NCI-H345 treated with DMSO at 0.1 percent for 48 hours (cell line): ENCODE results near the gene RAB37.

Experiments
- DNase-seq: peaks from one replicate; lab custom pipeline; 2025; ENCODE audit not compliant: unreplicated experiment; lab: John Stamatoyannopoulos, UW

RAB37 gene

DNA sequence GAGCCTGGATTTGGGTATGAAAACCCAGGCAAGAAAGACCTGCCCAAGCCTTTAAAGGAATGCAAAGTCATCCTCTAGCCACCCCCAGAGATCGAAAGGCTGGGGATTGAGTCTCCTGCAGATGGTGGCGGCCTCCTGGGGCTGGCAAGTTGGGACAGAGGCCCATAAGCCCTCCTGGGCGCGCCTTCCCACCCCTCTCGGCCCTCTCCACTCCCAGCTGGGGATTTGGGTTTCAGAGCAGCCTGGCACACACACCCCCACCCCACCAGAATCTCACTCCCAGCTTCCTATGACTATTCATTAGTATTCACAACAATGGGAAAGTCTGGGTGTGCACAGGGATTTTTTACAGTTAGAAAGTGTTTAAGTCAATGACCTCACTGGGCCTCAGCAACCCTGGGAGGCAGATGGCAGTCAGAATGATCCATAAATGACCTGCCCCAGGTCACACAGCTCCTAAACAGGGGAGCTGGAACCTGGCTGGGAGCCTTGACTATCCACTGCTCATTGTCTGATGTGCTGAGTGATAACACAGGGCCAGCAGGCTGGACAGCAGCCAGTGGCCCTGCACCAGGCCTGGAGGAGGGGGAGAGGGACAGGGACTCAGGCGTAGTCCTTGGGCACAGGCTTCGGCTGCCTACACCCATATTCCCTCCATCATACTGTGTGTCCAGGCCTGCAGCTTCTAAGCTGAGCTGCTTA is 23.5 kb downstream of the RAB37 start:
- no peak for DNase-seq

DNA sequence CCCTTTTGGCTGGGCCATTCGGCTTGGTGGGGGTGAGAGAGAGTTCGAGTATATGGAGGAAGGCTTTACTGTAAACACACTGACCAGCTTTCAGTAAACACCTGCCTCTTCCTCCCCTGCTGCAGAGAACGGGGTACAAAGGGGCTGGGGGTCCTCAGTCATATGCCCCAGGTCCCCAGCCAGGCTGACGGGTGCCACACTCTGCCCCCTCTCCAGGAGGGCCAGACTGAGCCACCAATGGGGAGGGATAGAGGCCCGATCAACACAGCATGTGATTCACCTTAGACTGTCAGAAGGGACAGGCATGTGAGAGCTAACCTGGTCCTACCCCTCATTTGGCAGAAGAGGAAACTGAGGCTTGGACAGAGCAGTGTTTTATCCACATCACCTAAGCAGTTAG is 24.4 kb downstream of the RAB37 start:
- no peak for DNase-seq

DNA sequence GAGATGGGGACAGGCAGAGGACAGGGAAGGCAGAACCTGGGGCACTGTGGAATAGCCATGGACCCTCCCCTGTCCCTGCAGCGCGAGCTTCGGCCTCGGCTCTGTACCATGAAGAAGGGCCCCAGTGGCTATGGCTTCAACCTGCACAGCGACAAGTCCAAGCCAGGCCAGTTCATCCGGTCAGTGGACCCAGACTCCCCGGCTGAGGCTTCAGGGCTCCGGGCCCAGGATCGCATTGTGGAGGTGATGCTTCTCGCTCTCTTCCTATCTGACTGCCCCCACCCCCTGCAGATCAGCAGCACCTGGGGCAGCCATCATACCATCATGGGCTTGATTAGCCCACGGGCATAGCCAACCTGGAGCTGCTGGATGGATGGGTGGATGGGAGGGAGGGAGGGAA is 24.9 kb downstream of the RAB37 start:
- no peak for DNase-seq

DNA sequence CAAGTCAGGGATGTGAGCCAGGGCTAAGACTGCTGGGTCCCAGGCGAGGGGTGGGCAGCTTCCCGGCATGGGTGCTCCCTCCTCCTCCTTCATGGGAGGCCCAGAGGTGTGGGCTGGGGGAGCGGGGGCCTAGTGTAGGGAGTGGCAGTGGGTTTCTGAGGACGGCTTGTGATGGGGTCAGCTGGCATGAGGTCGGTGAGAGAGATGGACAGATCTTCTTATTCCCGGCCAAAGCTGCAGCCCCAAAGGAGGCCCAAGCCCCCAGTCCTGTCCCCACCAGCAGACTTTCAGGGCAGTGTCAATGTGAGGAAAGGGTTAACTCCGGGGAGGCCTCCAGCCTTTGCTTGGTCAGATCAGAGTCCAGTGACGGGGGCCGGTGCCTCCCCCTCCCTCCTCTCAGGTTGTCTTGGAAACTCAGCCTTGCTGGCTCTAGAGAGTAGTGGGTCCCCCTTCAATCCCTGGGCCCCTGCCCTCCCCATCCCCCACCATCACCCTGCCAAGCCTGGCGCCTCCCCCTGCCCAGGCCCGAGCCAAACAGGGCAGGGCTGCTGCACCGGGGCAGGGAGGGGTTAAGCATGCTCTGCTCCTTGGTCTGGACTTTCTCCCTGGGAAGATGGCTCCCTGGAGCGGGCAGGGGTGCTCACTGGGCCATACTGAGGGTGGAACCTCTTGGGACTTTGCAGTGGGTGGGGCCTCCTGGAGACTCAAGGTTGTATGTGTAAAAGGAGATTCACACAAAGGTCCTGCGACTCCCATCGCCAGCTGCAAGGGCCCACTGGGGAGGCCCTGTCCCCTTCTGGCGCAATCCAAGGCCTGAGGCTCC is 26.7 kb downstream of the RAB37 start:
- no peak for DNase-seq

DNA sequence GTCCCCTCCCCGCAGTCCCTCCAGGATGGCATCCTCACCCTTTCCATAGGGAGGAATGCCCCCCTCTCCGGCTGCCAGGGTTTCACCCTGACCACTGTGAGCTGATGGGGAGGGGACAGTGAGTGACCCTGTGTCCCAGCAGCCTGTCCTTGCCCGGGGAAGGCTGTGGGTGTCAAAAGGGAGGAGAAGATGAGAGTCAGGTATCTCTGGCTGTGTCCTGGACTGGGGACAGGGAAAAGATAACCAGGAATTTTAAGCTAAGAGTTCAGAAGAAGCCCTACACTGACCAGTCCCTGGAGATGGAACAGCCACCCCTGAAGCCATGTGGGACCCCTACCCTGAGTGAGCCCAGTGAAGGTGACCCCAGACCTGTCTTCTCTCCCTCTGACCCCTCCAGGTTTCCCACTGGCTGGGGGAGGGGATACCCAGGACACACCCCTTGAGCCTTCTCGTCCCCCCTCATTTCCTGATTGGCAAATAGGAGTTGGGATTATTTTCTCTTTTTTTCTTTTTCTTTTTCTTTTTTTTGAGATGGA is 27.8 kb downstream of the RAB37 start:
- DNase-seq = no peak

DNA sequence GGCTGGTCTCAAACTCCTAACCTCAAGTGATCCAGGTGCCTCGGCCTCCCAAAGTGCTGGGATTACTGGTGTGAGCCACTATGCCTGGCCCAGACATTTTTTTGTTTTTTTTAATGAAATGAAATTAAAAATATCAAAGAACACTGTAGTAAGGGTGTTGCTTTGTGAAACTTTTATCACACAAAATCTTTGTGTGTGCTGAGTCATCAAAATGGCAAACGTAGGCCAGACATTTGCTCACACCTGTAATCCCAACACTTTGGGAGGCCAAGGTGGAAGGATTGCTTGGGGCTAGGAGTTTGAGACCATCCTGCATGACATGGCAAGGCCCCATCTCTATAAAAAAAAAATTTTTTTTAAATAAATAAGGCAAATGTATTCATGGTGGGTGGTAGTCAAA is 29.4 kb downstream of the RAB37 start:
- DNase-seq = no peak

DNA sequence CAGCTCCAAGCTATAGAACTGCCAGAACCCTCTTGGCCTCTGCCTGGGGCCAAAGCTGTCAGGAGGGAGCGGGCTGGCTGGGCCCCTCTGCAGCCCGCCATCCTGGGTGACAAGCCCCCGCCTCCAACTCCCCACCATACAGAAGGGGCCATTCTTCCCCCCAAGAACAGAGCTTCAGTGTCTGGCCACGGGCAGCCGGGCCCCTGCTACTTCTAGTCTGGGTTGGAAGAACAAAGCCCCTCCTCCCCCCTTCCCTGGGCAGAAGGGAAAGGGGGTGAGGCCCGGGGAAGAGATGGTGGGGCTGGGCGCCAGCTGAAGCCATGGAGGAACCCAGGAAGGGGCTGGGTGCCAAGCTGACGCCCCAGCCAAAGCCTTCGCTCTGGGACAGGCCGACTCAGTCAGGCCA is 30.1 kb downstream of the RAB37 start:
- DNase-seq = no peak

DNA sequence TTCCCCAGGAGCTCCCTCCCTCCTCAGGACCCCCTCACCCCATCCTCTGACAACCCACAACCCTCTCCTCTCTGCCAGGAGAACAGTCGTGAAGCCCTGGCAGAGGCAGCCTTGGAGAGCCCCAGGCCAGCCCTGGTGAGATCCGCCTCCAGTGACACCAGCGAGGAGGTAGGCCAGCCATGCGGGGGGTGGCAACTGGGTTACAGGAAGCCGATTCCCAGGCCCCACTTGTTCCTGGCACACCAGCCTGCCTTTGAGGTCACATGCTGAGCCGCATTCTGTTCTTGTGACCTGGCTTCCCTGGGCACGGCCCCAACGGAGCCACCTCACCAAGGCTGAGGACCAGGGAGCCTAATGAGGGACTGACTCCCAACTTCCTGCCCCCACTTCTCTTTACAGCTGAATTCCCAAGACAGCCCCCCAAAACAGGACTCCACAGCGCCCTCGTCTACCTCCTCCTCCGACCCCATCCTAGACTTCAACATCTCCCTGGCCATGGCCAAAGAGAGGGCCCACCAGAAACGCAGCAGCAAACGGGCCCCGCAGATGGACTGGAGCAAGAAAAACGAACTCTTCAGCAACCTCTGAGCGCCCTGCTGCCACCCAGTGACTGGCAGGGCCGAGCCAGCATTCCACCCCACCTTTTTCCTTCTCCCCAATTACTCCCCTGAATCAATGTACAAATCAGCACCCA is 31.2 kb downstream of the RAB37 start:
- DNase-seq = no peak

DNA sequence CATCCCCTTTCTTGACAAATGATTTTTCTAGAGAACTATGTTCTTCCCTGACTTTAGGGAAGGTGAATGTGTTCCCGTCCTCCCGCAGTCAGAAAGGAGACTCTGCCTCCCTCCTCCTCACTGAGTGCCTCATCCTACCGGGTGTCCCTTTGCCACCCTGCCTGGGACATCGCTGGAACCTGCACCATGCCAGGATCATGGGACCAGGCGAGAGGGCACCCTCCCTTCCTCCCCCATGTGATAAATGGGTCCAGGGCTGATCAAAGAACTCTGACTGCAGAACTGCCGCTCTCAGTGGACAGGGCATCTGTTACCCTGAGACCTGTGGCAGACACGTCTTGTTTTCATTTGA is 31.7 kb downstream of the RAB37 start:
- no peak for DNase-seq

DNA sequence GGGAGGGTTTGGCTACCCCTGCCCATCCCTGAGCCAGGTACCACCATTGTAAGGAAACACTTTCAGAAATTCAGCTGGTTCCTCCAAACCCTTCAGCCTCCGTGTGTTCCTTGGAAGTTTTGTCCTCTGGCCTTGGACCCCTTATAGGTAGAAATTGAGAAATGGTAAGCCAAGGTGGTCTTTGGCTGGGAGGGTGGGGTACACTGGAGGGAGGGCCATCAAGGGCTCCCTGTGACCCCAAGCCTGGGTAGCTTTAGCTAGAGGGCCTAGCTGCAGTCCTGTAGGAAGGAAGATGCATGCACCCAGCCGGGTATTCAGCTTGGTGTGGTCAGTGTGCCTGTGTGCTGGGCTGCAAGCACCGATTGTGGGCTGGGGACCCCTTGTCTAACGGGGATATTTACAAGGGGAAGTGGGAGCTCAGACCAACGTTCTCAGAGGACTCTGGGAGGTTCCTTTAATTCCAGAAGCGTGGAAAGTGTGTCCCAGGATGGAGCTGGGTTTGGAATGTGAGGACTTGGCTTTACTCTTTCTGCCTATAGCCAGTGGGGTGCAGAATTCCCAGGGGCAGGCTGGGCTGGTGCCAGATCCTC is 32.3 kb downstream of the RAB37 start:
- DNase-seq = no peak

DNA sequence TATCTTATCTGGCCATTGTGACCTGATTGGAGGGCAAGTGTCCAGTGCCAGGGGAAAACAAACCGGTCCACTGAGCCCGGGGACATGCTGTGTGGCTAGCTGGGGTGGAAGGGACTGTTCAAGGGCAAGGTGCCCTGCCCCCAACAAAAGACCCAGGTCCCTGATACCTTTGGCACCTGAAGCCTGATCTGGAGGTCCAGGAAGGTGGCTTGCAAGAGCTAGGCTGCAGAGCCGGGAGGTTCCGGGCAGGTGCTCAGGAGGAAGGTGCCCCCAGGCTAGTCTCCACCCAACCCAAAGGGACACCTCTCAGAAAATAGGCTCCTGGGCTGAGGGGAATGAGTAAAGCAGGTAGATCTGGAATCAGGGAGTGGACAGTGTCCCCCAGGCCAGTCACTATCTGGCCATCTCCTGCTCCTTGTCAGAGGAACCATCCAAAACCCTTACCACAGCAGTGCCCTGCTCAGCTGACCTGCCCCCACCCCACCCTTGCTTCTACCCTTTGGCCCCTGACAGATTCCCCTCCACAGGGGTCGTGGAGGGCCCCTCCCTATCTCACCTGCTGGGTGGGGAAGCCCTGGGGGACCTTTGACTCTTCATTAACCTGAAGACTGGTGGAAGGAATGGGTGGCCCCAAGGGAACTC is 32.9 kb downstream of the RAB37 start:
- DNase-seq = no peak

DNA sequence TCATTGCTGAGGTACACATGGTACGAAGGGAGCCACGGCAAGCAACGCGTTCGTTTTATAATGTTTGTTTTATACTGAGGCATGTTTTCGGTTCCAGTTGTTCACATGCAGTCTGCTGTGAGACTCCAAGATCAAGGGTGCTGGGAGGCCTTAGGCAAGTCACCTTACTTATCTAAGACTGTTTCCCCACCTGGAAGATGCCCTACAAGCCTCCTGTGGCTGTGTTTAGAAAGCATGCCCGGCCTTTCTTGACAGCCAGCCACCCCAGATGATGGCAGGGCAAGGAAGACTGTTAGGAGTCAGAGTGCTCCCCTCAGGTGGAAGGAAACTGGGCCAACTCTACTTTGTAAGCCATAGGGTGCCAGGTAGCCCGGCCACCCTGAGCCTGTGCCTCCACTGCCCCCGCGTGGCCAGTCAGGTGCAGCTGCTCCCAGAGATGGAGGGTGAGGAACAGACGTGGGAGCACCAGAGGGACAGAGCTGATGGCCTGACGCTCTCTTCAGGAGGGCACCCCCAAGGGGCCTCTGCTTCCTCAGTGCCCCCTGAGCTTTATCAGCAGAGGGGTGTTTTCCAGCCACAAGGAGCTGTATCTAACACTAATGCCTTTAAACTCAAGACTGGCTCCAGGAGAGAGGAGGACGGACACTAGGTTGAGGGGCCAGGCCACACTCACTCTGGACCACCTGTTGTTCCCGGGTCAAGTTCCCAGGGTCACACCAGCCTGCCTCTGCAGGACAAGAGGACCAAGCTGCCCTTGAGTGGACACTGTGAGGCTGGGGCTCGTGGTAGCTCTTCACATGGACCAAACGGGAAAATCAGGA is 33.7 kb downstream of the RAB37 start:
- peak; percentile 29 for DNase-seq

DNA sequence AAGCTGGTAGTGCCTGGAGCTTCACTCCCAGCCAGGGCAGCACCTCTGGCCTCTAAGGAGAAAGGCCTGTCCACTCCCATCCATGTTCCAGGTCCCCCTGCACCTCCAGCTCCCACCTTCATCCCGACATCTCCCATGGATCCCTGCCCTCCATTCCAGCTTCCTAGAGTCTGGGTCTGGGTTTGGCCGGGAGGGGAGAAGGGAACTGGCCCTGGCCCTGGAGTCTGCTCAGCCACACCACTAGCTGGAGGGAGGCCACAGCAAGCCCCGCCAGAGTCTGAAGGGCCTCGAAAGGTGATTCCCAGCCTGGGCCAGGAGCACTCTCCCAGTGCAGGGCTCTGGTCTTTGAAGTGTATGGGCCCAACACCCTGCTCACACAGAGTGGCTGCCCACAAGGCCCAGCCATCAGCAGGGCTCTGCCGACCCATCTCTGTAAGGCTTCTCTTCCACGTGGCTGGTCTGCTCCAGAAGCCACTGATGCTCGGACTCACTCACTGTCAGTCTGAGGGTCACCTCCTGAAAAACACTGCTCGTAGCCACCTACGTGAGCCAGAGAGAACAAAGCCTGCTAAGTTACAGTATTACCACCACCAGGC is 34.4 kb downstream of the RAB37 start:
- no peak for DNase-seq

DNA sequence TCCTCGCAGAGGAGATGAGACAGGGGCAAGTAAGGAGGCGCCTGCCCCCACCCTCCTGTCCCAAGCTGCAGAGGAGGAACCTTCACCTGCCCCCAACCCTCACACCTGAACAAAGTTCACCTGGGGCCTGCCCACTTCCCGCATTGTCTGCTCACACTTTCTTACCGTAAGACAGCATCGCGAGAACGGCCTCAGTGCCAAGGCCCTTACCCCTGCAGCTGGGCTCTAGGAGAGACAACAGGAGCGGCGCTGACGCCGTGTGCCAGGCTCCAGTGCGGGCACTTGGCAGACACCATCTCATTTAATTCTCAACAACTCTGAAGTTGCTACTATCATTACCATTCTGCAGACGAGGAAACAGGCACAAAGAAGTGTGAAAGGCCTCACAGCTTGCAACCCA is 35.0 kb downstream of the RAB37 start:
- DNase-seq = no peak

DNA sequence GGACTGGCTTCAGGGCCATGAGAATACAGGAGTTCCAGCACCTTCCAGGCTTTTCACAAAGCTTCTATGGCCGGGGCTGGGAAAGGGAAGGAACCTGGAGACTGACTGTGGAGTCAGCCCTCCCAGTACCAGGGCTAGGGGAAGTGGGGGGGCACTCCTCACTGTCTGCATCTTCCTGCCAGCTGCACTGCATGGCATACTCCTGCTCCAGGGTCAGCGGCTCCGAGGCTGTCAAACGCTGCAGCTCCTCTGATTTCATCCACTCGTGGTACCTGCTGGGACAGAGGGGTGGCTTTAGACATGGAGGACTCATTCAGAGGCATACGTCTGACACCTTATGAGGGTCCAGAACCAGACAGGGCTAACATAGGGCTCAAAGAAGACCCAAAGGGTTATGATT is 36.4 kb downstream of the RAB37 start:
- no peak for DNase-seq

DNA sequence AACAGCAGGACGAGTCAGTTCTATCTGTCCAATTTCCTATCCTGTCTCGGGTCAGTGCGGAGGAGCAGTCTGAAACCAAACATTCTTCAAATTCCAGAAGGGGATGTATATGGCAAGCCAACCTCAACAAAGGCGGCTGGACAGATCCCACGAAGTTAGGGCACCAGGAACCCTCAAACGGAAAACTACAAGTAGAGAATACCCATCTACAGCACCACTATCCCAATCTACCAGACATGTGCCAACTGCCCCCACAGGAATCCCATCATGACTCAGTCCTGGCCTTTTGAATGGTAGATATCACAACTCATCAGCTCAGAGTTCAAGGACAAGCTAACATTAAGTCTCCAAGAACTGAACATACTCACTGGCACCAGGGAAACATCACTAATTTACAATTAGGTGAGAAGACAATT is 36.8 kb downstream of the RAB37 start:
- DNase-seq = no peak

DNA sequence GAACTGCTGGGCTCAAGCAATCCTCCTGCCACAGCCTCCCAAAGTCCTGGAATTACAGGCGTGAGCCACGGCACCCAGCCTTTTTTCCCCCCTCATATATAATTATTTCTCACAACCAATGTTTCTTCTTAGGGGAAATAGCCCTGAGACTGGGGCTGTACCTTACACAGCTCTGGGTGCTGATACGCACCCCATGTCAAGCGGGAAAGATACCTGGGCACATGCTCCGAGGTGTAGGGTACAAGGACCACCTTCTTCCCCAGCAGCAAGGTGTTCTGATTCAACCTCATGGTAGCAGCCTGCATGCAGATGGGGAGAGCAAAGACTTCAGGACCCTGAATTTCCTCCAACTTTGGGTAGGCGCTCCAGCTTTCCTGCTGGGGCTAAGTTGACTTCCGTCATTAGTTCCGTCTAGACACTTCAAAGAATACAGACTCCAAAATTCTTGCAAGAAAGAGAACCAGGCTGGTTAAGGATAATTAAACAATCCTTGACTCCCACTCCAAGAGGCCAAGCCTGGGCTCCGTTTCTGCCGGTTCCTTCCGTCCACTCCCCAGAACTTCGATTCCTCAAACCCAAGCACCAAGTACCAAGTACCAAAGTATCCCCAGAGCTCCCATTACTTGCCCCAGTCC is 38.5 kb downstream of the RAB37 start:
- no peak for DNase-seq

DNA sequence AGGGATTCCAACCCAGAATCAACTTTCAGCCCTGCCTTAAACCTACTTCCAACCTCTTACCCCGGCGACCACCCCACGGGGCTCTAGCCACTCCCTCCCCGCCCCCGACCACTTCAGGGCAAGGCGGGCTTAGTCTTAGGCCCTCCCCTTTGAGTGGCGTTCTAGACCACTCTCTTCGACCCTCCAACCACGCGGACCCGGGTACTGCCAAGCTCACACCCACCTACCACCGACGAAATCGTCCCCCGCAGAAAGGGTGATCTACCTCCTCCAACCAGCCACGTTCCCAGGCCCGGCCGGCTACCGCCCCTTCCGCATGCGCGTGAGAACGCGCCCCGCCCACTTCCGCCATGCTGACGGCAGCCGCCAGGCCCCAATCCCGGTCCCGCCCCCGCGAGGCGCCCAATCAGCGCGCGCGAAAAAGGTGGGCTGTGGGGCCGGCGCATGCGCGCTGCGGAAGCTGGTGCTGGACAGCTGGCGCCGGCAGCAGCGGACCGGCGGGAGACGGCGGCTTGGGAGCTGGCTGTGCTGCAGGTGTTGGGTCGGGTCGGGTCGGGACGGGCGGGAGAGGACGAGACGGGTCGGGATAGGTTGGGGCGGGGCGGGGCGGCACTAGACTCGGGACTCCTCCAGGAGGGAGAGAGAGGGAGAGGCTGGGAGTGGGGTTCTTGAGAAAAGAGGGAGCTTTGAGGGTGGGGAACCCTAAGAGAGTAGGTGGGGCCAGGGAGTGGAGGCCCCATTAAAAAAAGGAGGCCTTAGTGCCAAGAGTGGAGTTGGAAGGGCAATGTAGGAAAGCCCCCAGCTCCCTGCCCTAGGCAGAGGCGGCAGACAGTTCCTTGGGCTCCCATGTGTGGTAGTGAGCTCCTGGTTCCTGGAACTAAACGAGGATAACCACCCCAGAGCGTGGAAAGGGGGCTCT is 39.2 kb downstream of the RAB37 start, which contains the start of gene NAT9:
Gene NAT9, minus strand, starts transcription at position 302 of the 919 bp plus-strand sequence. CDS start 647 bp downstream, outside the sequence.
- DNase-seq = peak; percentile 98
